Stimulated activated memory B cell treated with anti-CD40 and anti-IgM and Interleukin-4, amounts not matched to agents 10 μg/mL and 1 μg/mL and 100 μg/mL, for 72 hours (primary cell): ENCODE data around the gene VMAC.
"Not testable (repeated sequence)": the region's sequence is repeated elsewhere in the genome, so short reads cannot be mapped to it uniquely, and the experiment has no call there.

Experiments used
- ATAC-seq: fragments of 150-1000 bp; cut with Tn5 transposase; 2 replicates; pipeline ENCODE4 v1.10.0; 2021
- H3K27ac Mint-ChIP-seq: one replicate; pipeline ENCODE4 v1.8.0; 2022; ENCODE audit warnings: mild to moderate bottlenecking, mixed read lengths
- H3K27me3 Mint-ChIP-seq: one replicate; pipeline ENCODE4 v1.8.0; 2022; ENCODE audit warnings: mixed read lengths
- H3K36me3 Mint-ChIP-seq: one replicate; pipeline ENCODE4 v1.8.0; 2022; ENCODE audit warnings: mixed read lengths
- H3K4me1 Mint-ChIP-seq: one replicate; pipeline ENCODE4 v1.8.0; 2022; ENCODE audit warnings: mixed read lengths
- H3K4me3 Mint-ChIP-seq: one replicate; pipeline ENCODE4 v1.8.0; 2022; ENCODE audit warnings: mild to moderate bottlenecking, moderate library complexity, mixed read lengths
- H3K9me3 Mint-ChIP-seq: one replicate; pipeline ENCODE4 v1.8.0; 2022; ENCODE audit warnings: mixed read lengths

The VMAC gene, protein sequence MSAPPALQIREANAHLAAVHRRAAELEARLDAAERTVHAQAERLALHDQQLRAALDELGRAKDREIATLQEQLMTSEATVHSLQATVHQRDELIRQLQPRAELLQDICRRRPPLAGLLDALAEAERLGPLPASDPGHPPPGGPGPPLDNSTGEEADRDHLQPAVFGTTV

DNA sequence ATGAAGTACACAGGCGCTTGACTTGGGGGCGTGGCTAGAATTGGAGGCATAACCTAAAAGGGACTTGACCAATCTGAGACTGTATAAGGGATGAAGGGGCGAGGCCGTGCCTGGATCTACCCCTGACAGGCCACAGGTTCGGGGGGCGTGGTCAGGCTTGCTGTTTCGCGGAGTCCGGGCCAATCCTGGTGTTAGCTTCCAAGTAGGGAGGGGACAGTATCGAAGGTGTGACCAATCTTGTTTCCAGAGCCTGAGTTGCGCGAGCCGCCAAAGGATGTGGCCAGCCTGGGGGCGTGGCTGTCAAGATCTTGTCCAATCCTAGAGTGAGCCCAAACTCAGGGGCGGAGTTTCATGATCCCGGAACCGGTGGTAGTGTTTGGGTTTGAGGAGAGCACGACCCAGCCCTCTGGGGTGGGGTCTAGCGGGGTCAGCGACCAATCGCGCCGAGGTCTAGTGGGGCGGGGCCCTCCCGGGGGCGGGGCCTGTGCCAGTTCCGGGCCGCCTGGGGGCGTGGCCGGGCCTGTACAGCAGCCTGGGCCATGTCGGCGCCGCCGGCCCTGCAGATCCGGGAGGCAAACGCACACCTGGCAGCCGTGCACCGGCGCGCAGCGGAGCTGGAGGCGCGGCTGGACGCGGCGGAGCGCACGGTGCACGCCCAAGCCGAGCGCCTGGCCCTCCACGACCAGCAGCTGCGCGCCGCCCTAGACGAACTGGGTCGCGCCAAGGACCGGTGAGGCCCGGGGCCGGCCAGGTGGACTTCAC is at the start of gene VMAC:
Gene VMAC, plus strand, starts transcription at position 521 of the 762 bp plus-strand sequence. Its CDS starts 19 bp downstream, at position 540.
- Mint-ChIP-seq H3K4me1 (peaks cover 52% of the 10 kb centered on the region), H3K27ac (peak within 1 kb of the TSS; percentile 98), H3K27me3 (no peaks in the 10 kb centered on the region), H3K4me3 (peak within 1 kb of the TSS; percentile 95), H3K9me3 (no peaks in the 10 kb centered on the region), H3K36me3 (peaks cover 31% of the 10 kb centered on the region)
- ATAC-seq, result peak; percentile 93

GRCh38 chr19:5855151-5855550 is 49.5 kb upstream of the VMAC start:
- H3K4me1 Mint-ChIP-seq, H3K27me3 Mint-ChIP-seq, H3K27ac Mint-ChIP-seq, H3K4me3 Mint-ChIP-seq, H3K36me3 Mint-ChIP-seq, H3K9me3 Mint-ChIP-seq, ATAC-seq: not testable (repeated sequence)

DNA sequence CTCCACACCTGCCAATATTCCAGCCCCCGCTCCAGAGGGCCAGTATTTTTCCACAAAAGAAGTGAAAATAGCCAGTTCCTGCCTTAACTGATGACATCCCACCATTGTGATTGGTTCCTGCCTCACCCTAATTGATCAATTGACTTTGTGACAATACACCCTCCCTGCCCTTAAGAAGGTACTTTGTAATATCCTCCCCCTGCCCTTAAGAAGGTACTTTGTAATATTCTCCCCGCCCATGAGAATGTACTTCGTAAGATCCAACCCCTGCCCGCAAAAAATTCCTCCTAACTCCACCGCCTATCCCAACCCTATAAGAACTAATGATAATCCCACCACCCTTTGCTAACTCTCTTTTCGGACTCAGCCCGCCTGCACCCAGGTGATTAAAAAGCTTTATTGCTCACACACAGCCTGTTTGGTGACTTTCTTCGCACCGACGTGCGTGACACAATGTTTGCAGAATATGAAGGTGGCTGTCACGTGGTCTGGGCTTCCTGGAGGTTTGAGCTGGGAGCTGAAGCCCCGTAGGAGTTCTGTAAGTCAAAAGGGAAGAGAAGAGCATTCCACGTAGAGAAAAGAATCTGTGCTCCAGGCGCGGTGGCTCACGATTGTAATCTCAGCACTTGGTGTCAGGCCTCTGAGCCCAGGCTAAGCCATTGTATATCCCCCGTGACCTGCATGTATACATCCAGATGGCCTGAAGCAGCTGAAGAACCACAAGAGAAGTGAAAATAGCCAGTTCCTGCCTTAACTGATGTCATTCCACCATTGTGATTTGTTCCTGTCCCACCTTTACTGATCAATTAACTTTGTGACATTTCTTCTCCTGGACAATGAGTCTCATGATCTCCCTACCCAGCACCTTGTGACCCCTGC is 47.2 kb upstream of the VMAC start:
- H3K27ac Mint-ChIP-seq, result no peak overlapping the region
- peaks cover 14% of the 10 kb centered on the region for H3K27me3 Mint-ChIP-seq
- no peak overlapping the region for H3K4me3 Mint-ChIP-seq
- no peaks in the 10 kb centered on the region for H3K9me3 Mint-ChIP-seq
- no peaks in the 10 kb centered on the region for H3K36me3 Mint-ChIP-seq
- ATAC-seq, result no peak
- H3K4me1 Mint-ChIP-seq, result no peaks in the 10 kb centered on the region

DNA sequence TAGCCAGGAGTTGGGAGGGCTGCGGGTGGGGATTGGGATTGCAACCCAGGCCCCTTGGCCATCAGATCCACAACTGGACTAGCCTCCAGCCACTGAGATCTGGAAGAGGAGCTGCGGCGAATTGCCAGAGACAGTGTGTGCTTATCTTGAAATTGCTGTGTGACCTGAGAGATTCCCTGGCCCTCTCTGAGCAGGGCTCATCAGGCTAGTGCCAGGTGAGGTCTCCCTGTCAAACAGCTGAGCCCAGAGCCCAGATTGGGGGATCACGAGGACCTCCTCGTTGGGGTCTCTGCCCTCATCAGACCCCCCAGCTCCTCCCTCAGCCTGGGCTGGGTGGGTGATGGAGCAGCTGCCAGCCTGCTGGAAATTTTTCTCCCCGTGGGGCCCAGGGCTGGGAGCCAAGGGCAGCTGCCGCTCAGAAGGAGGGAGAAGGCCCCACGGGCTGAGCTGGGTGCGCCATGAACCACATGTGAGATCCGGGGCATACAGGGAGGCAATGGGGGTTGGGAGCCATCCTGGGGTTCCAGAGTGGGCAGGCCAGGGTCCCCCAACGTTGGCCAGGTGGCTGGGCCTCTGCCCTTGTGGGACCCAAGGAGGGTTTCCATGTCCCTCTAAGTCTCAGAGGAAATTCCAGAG is 41.5 kb upstream of the VMAC start:
- H3K27me3 Mint-ChIP-seq, result peaks cover 60% of the 10 kb centered on the region

DNA sequence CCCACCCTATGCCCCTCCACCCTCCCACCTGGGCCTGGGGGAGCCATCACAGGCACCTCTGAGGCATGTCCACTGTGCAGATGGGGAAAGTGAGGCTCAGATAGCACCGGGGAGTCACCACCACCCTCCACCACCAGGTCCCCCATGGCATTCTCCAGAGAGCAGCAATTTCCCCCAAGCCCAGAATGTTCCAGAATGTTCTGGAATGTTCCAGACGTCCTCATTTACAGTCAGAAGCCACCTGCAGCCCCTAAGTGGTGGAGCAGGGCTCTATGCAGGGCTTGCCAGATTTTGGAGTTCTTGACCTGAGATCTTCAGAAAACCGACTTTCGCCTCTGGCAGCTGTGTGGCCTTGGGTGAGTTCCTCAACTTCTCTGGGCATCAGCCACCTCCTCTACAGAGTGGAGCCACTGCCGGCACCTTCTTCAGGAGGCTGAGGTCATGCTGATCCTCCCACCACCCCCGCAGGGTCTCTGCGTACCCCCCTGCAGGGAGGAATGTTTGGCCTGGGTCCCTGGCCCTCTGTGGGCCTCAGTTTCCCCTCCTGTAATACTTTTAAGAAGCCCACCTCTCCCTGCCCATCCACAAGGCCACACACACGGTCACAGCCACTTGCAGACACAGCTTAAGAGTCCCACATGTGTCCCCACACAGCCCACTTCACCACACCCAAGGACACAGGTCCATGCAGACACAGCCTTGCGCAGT is 40.5 kb upstream of the VMAC start:
- ATAC-seq, result no peak
- no peak overlapping the region for H3K27ac Mint-ChIP-seq
- H3K36me3 Mint-ChIP-seq, result no peaks in the 10 kb centered on the region
- H3K27me3 Mint-ChIP-seq, result peaks cover 63% of the 10 kb centered on the region
- no peak overlapping the region for H3K4me3 Mint-ChIP-seq
- no peaks in the 10 kb centered on the region for H3K4me1 Mint-ChIP-seq
- H3K9me3 Mint-ChIP-seq, result no peaks in the 10 kb centered on the region

More for the DNA sequence above, 41.5 kb upstream of the VMAC start:
- Mint-ChIP-seq H3K36me3 (no peaks in the 10 kb centered on the region), H3K4me1 (no peaks in the 10 kb centered on the region), H3K4me3 (no peak overlapping the region), H3K9me3 (no peaks in the 10 kb centered on the region), H3K27ac (no peak overlapping the region)
- ATAC-seq, result no peak

- H3K4me3 Mint-ChIP-seq, result no peak overlapping the region
- no peaks in the 10 kb centered on the region for H3K9me3 Mint-ChIP-seq
- no peaks in the 10 kb centered on the region for H3K36me3 Mint-ChIP-seq
- H3K4me1 Mint-ChIP-seq, result no peaks in the 10 kb centered on the region
- peaks cover 63% of the 10 kb centered on the region for H3K27me3 Mint-ChIP-seq
- no peak overlapping the region for H3K27ac Mint-ChIP-seq
- no peak for ATAC-seq
Observed at GRCh38 chr19:5864725-5865486, 39.8 kb upstream of the VMAC start.

GRCh38 chr19:5865772-5866171 is 38.9 kb upstream of the VMAC start:
- Mint-ChIP-seq H3K4me1 (no peaks in the 10 kb centered on the region), H3K9me3 (no peaks in the 10 kb centered on the region), H3K27ac (no peak overlapping the region), H3K4me3 (no peak overlapping the region), H3K27me3 (peaks cover 63% of the 10 kb centered on the region), H3K36me3 (no peaks in the 10 kb centered on the region)
- ATAC-seq, result no peak

DNA sequence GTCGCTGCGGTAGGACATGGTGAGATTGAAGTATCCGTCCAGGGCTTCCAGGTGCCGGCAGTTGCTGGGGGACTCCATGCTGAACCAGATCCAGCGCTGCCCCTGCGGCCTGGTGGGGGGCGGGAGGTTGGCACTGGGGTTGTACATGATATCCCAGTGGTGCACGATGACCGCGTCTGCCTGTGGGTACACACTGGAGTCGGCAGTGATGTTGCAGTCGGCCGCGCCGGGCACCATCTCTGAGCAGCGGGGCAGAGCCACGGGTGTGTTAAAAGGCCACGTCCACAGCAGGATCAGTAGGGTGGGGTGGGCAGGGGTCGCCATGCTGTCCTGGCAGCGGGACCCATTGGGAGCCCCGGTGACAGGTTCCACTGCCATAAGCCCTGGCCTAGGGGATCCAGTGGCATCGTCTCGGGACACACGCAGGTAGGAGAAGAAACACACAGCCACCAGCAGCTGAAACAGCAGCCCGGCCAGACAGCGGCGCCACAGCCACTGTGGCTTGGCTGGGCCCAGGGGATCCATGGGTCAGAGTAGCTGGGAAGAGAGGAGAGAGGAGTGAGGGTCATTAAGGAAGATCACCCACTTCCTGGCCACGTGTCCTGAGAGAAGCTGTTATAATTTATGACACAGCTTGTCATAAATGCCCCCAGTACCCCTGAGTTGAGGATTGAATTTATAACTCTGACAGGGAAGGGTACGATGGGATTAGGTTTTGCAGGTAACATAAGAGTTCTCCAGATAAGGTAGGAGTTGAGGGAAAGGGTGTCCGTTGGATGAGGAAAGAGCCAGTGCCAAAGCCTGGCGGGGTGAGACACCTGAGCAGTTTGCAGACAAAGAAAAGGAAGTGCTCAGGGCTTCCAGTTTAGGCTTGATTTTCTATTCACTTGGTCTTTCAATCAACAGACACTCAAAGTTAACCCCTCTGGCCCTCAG is 37.2 kb upstream of the VMAC start:
- Mint-ChIP-seq H3K4me3 (no peak overlapping the region), H3K27ac (no peak overlapping the region), H3K9me3 (no peaks in the 10 kb centered on the region), H3K36me3 (no peaks in the 10 kb centered on the region), H3K27me3 (peaks cover 49% of the 10 kb centered on the region), H3K4me1 (no peaks in the 10 kb centered on the region)
- ATAC-seq, result no peak

GRCh38 chr19:5870986-5871394 is 33.7 kb upstream of the VMAC start:
- Mint-ChIP-seq H3K4me3 (no peak overlapping the region), H3K27me3 (peaks cover 18% of the 10 kb centered on the region), H3K9me3 (no peaks in the 10 kb centered on the region), H3K27ac (no peak overlapping the region), H3K4me1 (no peaks in the 10 kb centered on the region), H3K36me3 (no peaks in the 10 kb centered on the region)
- no peak for ATAC-seq

DNA sequence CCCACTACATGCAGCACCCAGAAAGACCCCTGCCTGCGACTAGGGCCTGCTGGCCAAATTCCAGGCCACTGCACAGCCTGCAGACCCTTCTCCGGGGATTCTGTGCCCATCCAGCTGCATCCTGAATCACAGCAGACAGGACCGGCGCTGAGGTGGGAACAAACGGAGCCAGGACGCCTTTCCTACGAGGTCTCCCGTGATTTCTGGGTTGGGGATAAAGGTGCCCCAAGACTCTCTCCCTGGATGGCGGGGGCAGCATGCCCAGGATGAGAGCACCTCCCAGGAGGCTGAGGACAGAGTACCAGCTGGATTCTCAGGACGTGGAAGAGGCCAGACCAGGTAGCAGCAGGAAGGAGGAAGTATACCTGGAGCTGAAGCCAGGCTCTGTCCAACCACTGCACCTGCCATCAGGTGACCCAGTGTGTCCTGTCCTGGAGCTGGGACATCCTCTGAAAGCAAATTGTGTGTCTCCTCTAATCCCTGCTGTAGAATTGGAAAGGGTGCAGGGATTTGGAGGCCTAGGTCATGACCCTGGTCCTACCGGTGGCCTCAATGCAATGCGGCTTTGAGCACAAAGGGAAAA is 31.0 kb upstream of the VMAC start:
- no peak overlapping the region for H3K27ac Mint-ChIP-seq

DNA sequence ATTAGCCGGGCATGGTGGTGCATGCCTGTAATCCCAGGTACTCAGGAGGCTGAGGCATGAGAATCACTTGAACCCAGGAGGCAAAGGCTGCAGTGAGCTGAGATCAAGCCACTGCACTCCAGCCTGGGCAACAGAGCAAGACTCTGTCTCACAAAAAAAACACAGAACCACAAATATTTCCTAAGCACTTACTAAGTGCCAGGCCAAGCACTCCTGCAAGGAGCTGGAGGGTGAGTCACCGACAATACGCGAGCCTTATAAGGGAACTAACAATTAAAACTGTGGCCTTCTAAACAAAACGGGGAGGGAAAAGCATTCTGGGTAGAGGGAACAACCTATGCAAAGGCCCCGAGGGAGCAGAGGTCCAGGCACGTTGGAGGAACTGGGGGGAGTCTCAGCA is 30.2 kb upstream of the VMAC start:
- peaks cover 35% of the 10 kb centered on the region for H3K27me3 Mint-ChIP-seq
- H3K27ac Mint-ChIP-seq, H3K4me1 Mint-ChIP-seq, ATAC-seq, H3K36me3 Mint-ChIP-seq, H3K9me3 Mint-ChIP-seq, H3K4me3 Mint-ChIP-seq: not testable (repeated sequence)

More for the DNA sequence above, 31.0 kb upstream of the VMAC start:
- Mint-ChIP-seq H3K9me3 (no peaks in the 10 kb centered on the region), H3K4me3 (no peak overlapping the region), H3K36me3 (no peaks in the 10 kb centered on the region), H3K4me1 (no peaks in the 10 kb centered on the region), H3K27me3 (peaks cover 27% of the 10 kb centered on the region)
- ATAC-seq, result no peak

DNA sequence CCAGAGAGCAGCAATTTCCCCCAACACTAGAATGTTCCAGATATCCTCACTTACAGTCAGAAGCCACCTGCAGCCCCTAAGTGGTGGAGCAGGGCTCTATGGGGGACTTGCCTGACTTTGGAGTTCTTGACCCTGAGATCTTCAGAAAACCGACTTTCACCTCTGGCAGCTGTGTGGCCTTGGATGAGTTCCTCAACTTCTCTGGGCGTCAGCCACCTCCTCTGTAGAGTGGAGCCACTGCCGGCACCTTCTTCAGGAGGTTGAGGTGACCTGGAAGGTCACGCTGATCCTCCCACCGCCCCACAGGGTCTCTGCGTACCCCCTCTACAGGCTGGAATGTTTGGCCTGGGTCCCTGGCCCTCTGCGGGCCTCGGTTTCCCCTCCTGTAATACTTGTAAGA is 27.2 kb upstream of the VMAC start:
- peaks cover 46% of the 10 kb centered on the region for H3K27me3 Mint-ChIP-seq
- no peaks in the 10 kb centered on the region for H3K4me1 Mint-ChIP-seq
- no peaks in the 10 kb centered on the region for H3K36me3 Mint-ChIP-seq
- no peak overlapping the region for H3K27ac Mint-ChIP-seq
- no peak for ATAC-seq
- H3K4me3 Mint-ChIP-seq, result no peak overlapping the region
- H3K9me3 Mint-ChIP-seq, result no peaks in the 10 kb centered on the region

- H3K27me3 Mint-ChIP-seq, result peaks cover 51% of the 10 kb centered on the region
- H3K36me3 Mint-ChIP-seq, result no peaks in the 10 kb centered on the region
- no peak overlapping the region for H3K4me3 Mint-ChIP-seq
- no peak for ATAC-seq
- H3K9me3 Mint-ChIP-seq, result no peaks in the 10 kb centered on the region
- H3K27ac Mint-ChIP-seq, result no peak overlapping the region
- no peaks in the 10 kb centered on the region for H3K4me1 Mint-ChIP-seq
Observed at GRCh38 chr19:5877882-5878281, 26.8 kb upstream of the VMAC start.
